ENCODE measurements around the gene RASGRF1.

The RASGRF1 gene

GRCh38 chr15:78984041-78984440 lies 106.5 kb downstream of the RASGRF1 start:
- Histone ChIP-seq H3K36me3 (ENCODE audit: control insufficient read depth in 4 of 4, insufficient read depth in 4 of 4, low read length in 3 of 4) (no peaks in the 10 kb centered on the region), H3K4me1 (ENCODE audit: control extremely low read depth in 1 of 4, control insufficient read depth in 4 of 4, insufficient read depth in 4 of 4, low read length in 3 of 4) (peaks cover 0 to 34% (median 10%) of the 10 kb centered on the region in 4 experiments), H3K9me3 (ENCODE audit: control extremely low read depth in 1 of 5, control insufficient read depth in 4 of 5, insufficient read depth in 2 of 5, low read depth in 1 of 5, low read length in 4 of 5) (no peaks in the 10 kb centered on the region), H3K4me3 (ENCODE audit: control insufficient read depth in 1 of 7, extremely low read depth in 1 of 7, insufficient read depth in 4 of 7, low read depth in 2 of 7, low read length in 6 of 7) (no peak overlapping the region), H3K27ac (ENCODE audit: insufficient read depth in 1 of 2, low read depth in 1 of 2, low read length in 2 of 2, poor library complexity in 1 of 2, severe bottlenecking in 2 of 2) (no peak overlapping the region), H3K27me3 (replicated peaks in 2 of 5; ENCODE audit: control insufficient read depth in 4 of 5, insufficient read depth in 5 of 5, low read length in 4 of 5) (no peaks in the 10 kb centered on the region)
- DNase-seq: no peak
- WGBS (ENCODE audit: insufficient coverage): 88% methylated on average over 1 of the region's 1 CpG
- ChIA-PET CTCF (no interaction called here), POLR2A (no interaction called here)

DNA sequence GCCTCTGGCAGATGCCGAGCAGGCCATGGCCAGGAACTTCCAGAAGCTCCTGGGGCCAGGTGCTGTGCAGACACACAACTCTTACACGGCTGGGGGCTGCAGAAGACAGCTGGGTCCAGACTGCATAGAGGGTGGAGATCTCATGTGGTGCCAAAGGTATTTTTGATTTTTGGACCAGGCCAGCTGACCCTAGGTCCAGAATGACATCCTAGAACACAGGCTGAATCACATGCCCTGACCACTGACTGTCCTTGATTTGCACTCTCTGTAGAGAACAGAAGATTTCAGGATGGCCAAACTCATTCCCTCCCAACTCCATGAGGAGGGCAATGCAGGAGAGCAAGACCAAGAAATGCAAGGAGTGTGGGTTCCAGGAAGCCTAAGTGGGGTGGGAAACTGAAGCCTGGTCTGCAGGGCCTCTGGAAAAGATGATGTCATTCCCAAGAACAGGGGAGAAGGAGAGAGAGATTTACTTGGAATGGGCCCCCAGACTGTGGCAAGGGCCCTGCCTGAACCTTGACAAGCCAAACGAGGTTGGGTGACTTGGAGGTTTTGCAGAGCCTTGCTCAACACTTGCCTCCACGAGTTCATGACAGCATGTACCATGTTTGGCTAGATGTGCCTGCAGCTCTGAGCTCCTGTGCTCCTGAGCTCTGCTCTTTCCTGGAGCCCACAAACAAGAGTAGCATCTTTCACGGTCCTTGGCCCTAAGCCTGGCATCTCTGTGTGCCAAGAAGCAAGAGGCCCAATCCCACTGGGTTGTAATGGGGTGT lies 107.2 kb downstream of the RASGRF1 start:
- Histone ChIP-seq H3K27ac (ENCODE audit: insufficient read depth in 1 of 2, low read depth in 1 of 2, low read length in 2 of 2, poor library complexity in 1 of 2, severe bottlenecking in 2 of 2) (no peak overlapping the region), H3K36me3 (ENCODE audit: control insufficient read depth in 4 of 4, insufficient read depth in 4 of 4, low read length in 3 of 4) (no peaks in the 10 kb centered on the region), H3K9me3 (ENCODE audit: control extremely low read depth in 1 of 5, control insufficient read depth in 4 of 5, insufficient read depth in 2 of 5, low read depth in 1 of 5, low read length in 4 of 5) (no peaks in the 10 kb centered on the region), H3K4me1 (ENCODE audit: control extremely low read depth in 1 of 4, control insufficient read depth in 4 of 4, insufficient read depth in 4 of 4, low read length in 3 of 4) (peaks cover 0 to 29% (median 3%) of the 10 kb centered on the region in 4 experiments), H3K27me3 (replicated peaks in 2 of 5; ENCODE audit: control insufficient read depth in 4 of 5, insufficient read depth in 5 of 5, low read length in 4 of 5) (no peaks in the 10 kb centered on the region), H3K4me3 (ENCODE audit: control insufficient read depth in 1 of 7, extremely low read depth in 1 of 7, insufficient read depth in 4 of 7, low read depth in 2 of 7, low read length in 6 of 7) (no peak overlapping the region)
- DNase-seq: no peak
- ChIA-PET CTCF (interaction anchor here (0.7 to 1.1 kb wide), 2 partner anchors 16 to 23 kb away, joined by 4 read pairs; no protein-coding TSS in a partner anchor), POLR2A (no interaction called here)
- WGBS (ENCODE audit: insufficient coverage): 92% methylated on average over 5 of the region's 5 CpGs

DNA sequence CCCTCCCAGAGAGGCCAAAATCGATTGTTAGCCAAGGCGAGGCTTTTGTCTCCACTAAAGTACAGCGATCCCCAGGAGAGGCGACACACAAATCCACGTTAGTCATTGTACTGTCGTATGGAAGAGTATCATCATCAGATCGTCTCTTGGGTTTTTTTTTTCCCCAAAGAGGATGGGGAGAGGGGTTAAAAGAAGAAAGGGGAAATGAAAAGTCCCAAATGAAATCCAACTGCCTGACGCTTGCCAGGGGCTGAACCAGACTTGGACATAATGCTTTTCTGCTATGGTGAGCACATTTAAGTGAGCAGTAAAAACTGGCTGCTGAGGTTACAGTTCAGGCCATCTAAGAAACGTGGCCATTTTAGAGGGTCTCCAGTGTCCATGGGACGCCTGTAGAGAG lies 107.8 kb downstream of the RASGRF1 start:
- ChIA-PET POLR2A (no interaction called here), CTCF (interaction anchor here (0.6 to 1.1 kb wide), 4 partner anchors 11 to 29 kb away, joined by 3 to 4 read pairs (median 4); no protein-coding TSS in a partner anchor)
- H3K36me3 ChIP-seq (ENCODE audit: control insufficient read depth in 4 of 4, insufficient read depth in 4 of 4, low read length in 3 of 4): no peaks in the 10 kb centered on the region
- H3K27ac ChIP-seq (ENCODE audit: insufficient read depth in 1 of 2, low read depth in 1 of 2, low read length in 2 of 2, poor library complexity in 1 of 2, severe bottlenecking in 2 of 2): no peak overlapping the region
- H3K27me3 ChIP-seq (replicated peaks in 2 of 5; ENCODE audit: control insufficient read depth in 4 of 5, insufficient read depth in 5 of 5, low read length in 4 of 5): no peaks in the 10 kb centered on the region
- no peak overlapping the region for H3K4me3 ChIP-seq (ENCODE audit: control insufficient read depth in 1 of 7, extremely low read depth in 1 of 7, insufficient read depth in 4 of 7, low read depth in 2 of 7, low read length in 6 of 7)
- H3K9me3 ChIP-seq (ENCODE audit: control extremely low read depth in 1 of 5, control insufficient read depth in 4 of 5, insufficient read depth in 2 of 5, low read depth in 1 of 5, low read length in 4 of 5): no peaks in the 10 kb centered on the region
- no peak for DNase-seq
- peaks cover 0 to 28% (median 0%) of the 10 kb centered on the region in 4 experiments for H3K4me1 ChIP-seq (ENCODE audit: control extremely low read depth in 1 of 4, control insufficient read depth in 4 of 4, insufficient read depth in 4 of 4, low read length in 3 of 4)
- 91% methylated on average over 10 of the region's 10 CpGs for WGBS (ENCODE audit: insufficient coverage)

GRCh38 chr15:78981532-78982313 lies 108.9 kb downstream of the RASGRF1 start:
- Histone ChIP-seq H3K9me3 (ENCODE audit: control extremely low read depth in 1 of 5, control insufficient read depth in 4 of 5, insufficient read depth in 2 of 5, low read depth in 1 of 5, low read length in 4 of 5) (no peaks in the 10 kb centered on the region), H3K27ac (ENCODE audit: insufficient read depth in 1 of 2, low read depth in 1 of 2, low read length in 2 of 2, poor library complexity in 1 of 2, severe bottlenecking in 2 of 2) (no peak overlapping the region), H3K4me3 (ENCODE audit: control insufficient read depth in 1 of 7, extremely low read depth in 1 of 7, insufficient read depth in 4 of 7, low read depth in 2 of 7, low read length in 6 of 7) (no peak overlapping the region), H3K4me1 (ENCODE audit: control extremely low read depth in 1 of 4, control insufficient read depth in 4 of 4, insufficient read depth in 4 of 4, low read length in 3 of 4) (peaks cover 0 to 36% (median 4%) of the 10 kb centered on the region in 4 experiments), H3K36me3 (ENCODE audit: control insufficient read depth in 4 of 4, insufficient read depth in 4 of 4, low read length in 3 of 4) (no peaks in the 10 kb centered on the region), H3K27me3 (replicated peaks in 2 of 5; ENCODE audit: control insufficient read depth in 4 of 5, insufficient read depth in 5 of 5, low read length in 4 of 5) (no peaks in the 10 kb centered on the region)
- CTCF ChIA-PET: interaction anchor here (1.0 to 4.6 kb wide), 3 partner anchors 12 to 73 kb away, joined by 3 to 19 read pairs (median 9); no protein-coding TSS in a partner anchor
- WGBS (ENCODE audit: insufficient coverage): 87% methylated on average over 9 of the region's 11 CpGs
- no peak for DNase-seq
- POLR2A ChIA-PET: no interaction called here

DNA sequence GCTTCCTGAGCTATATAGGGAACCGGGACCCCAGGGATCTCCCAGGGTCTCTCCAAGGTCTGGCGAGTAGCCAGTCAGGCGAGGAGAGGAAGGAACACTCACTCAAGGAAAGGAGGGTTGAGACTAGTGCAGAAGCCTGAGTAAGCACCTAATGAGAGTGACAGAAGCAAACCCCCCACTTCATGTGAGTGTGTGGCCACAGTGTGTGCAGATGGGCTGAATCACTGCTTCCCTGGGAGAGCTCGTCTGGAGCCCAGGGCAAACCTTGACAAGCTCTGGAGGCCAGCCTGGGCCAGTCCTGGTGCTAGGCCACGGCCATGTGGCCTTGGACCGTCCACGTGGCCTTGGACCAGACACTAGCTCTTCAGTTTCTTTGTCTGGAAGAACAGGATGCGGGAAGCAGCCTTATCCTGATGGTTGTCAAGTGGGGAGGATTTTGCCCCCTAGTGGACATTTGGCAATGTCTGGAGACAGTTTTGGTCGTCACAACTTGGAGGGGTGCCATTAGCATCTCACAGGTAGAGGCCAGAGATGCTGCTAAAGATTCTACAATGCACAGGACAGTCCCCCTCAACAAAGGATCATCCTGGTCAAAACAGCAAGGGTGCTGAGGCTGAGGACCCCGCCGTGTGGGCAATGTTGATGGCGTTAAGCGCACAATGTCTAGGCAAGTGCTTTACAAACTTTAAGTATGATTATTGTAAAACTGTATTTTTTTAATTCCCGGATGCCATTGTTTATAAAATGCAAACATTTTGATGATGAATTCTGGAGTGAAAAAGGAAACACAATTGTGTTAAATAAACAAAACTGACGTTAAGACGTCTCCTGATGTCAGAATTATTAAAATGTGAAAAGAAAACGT lies 110.9 kb downstream of the RASGRF1 start:
- Histone ChIP-seq H3K4me1 (ENCODE audit: control extremely low read depth in 1 of 4, control insufficient read depth in 4 of 4, insufficient read depth in 4 of 4, low read length in 3 of 4) (peaks cover 0 to 45% (median 4%) of the 10 kb centered on the region in 4 experiments), H3K27me3 (replicated peaks in 2 of 5; ENCODE audit: control insufficient read depth in 4 of 5, insufficient read depth in 5 of 5, low read length in 4 of 5) (no peaks in the 10 kb centered on the region), H3K9me3 (ENCODE audit: control extremely low read depth in 1 of 5, control insufficient read depth in 4 of 5, insufficient read depth in 2 of 5, low read depth in 1 of 5, low read length in 4 of 5) (no peaks in the 10 kb centered on the region), H3K27ac (ENCODE audit: insufficient read depth in 1 of 2, low read depth in 1 of 2, low read length in 2 of 2, poor library complexity in 1 of 2, severe bottlenecking in 2 of 2) (no peak overlapping the region), H3K4me3 (ENCODE audit: control insufficient read depth in 1 of 7, extremely low read depth in 1 of 7, insufficient read depth in 4 of 7, low read depth in 2 of 7, low read length in 6 of 7) (no peak overlapping the region), H3K36me3 (ENCODE audit: control insufficient read depth in 4 of 4, insufficient read depth in 4 of 4, low read length in 3 of 4) (no peaks in the 10 kb centered on the region)
- ChIA-PET POLR2A (no interaction called here), CTCF (interaction anchor here (0.9 to 4.6 kb wide), 9 partner anchors 8 to 70 kb away, joined by 3 to 19 read pairs (median 4); no protein-coding TSS in a partner anchor)
- peak; percentile 33 to 59 (median 56) for DNase-seq
- 84% methylated on average over 14 of the region's 17 CpGs for WGBS (ENCODE audit: insufficient coverage)

- no peak for DNase-seq
- H3K9me3 ChIP-seq (ENCODE audit: control extremely low read depth in 1 of 5, control insufficient read depth in 4 of 5, insufficient read depth in 2 of 5, low read depth in 1 of 5, low read length in 4 of 5): no peaks in the 10 kb centered on the region
- H3K4me1 ChIP-seq (ENCODE audit: control extremely low read depth in 1 of 4, control insufficient read depth in 4 of 4, insufficient read depth in 4 of 4, low read length in 3 of 4): peaks cover 0 to 45% (median 4%) of the 10 kb centered on the region in 4 experiments
- no peaks in the 10 kb centered on the region for H3K27me3 ChIP-seq (replicated peaks in 2 of 5; ENCODE audit: control insufficient read depth in 4 of 5, insufficient read depth in 5 of 5, low read length in 4 of 5)
- ChIA-PET CTCF (interaction anchor here (1.2 to 4.6 kb wide), 5 partner anchors 28 to 69 kb away, joined by 3 to 19 read pairs (median 4); no protein-coding TSS in a partner anchor), POLR2A (no interaction called here)
- H3K36me3 ChIP-seq (ENCODE audit: control insufficient read depth in 4 of 4, insufficient read depth in 4 of 4, low read length in 3 of 4): no peaks in the 10 kb centered on the region
- WGBS (ENCODE audit: insufficient coverage): 92% methylated on average over 17 of the region's 19 CpGs
- no peak overlapping the region for H3K27ac ChIP-seq (ENCODE audit: insufficient read depth in 1 of 2, low read depth in 1 of 2, low read length in 2 of 2, poor library complexity in 1 of 2, severe bottlenecking in 2 of 2)
- H3K4me3 ChIP-seq (ENCODE audit: control insufficient read depth in 1 of 7, extremely low read depth in 1 of 7, insufficient read depth in 4 of 7, low read depth in 2 of 7, low read length in 6 of 7): no peak overlapping the region
Observed at GRCh38 chr15:78978601-78979179, 111.9 kb downstream of the RASGRF1 start.
